ENCODE data around the gene SLC7A5. TPM values are rescaled to one million over a fixed set of nuclear protein-coding genes. Genes with fewer than 3 reads are reported as not detected.

Gene SLC7A5
- total and polyA plus RNA-seq, 2 of the 13 experiments (the other 11 are each of a cell fraction or from before 2014, with no cell fraction given), result 79.6 to 155 TPM

DNA sequence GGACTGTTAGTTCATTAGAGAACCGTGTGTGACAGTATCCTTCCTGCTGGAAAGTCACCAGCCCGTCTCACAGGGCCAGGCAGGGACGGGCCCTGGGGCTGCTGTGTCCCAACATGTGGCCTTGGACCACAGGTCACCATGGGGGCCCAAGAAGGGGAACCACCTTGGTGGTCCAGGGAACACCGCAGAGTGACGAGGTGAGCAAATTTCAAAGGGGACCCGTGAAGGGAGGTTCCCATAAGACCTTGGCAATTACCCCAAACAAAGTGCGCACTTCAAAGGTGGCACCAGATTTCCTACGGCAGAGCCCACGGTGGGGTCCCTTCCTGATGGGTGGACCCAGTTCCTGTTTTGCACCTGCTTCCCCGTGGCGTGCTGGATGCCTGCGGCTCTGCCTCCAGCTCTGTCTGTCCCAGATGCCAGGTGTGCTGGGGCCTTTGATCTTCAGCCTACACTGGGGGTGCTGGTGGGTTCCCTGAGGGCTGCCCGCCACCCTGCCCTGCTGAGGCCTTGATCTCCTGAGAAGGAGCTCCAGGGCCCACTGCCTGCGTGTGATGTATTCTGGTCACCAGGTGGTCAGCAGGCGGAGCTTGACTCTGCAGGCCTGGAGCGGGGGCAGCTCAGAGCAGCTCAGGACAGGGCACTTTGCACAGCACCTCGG, 27.0 kb downstream of the SLC7A5 start (continued):
- TF ChIP-seq, protein P1, sequence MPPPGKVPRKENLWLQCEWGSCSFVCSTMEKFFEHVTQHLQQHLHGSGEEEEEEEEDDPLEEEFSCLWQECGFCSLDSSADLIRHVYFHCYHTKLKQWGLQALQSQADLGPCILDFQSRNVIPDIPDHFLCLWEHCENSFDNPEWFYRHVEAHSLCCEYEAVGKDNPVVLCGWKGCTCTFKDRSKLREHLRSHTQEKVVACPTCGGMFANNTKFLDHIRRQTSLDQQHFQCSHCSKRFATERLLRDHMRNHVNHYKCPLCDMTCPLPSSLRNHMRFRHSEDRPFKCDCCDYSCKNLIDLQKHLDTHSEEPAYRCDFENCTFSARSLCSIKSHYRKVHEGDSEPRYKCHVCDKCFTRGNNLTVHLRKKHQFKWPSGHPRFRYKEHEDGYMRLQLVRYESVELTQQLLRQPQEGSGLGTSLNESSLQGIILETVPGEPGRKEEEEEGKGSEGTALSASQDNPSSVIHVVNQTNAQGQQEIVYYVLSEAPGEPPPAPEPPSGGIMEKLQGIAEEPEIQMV (CRISPR knock-in tag; IDR thresholded peaks at IDR 0.05; ENCODE audit: low read depth), result no peak
- no peak for TF ChIP-seq ELF3 (CRISPR knock-in tag; IDR thresholded peaks at IDR 0.05)
- no peak for TF ChIP-seq PTBP1 (IDR thresholded peaks at IDR 0.05; ENCODE audit: low read depth, low read length, poor library complexity, severe bottlenecking)
- TF ChIP-seq, protein P2, sequence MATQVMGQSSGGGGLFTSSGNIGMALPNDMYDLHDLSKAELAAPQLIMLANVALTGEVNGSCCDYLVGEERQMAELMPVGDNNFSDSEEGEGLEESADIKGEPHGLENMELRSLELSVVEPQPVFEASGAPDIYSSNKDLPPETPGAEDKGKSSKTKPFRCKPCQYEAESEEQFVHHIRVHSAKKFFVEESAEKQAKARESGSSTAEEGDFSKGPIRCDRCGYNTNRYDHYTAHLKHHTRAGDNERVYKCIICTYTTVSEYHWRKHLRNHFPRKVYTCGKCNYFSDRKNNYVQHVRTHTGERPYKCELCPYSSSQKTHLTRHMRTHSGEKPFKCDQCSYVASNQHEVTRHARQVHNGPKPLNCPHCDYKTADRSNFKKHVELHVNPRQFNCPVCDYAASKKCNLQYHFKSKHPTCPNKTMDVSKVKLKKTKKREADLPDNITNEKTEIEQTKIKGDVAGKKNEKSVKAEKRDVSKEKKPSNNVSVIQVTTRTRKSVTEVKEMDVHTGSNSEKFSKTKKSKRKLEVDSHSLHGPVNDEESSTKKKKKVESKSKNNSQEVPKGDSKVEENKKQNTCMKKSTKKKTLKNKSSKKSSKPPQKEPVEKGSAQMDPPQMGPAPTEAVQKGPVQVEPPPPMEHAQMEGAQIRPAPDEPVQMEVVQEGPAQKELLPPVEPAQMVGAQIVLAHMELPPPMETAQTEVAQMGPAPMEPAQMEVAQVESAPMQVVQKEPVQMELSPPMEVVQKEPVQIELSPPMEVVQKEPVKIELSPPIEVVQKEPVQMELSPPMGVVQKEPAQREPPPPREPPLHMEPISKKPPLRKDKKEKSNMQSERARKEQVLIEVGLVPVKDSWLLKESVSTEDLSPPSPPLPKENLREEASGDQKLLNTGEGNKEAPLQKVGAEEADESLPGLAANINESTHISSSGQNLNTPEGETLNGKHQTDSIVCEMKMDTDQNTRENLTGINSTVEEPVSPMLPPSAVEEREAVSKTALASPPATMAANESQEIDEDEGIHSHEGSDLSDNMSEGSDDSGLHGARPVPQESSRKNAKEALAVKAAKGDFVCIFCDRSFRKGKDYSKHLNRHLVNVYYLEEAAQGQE (IDR thresholded peaks at IDR 0.05; ENCODE audit: borderline replicate concordance in 1 of 2, low read depth in 1 of 2, low read length in 2 of 2), result no peak
- no peak; the same call in 1 of the 2 replicates for TF ChIP-seq ZBTB20 (CRISPR knock-in tag; IDR thresholded peaks at IDR 0.05; ENCODE audit: borderline replicate concordance, low read depth)
- TF ChIP-seq, protein P3, sequence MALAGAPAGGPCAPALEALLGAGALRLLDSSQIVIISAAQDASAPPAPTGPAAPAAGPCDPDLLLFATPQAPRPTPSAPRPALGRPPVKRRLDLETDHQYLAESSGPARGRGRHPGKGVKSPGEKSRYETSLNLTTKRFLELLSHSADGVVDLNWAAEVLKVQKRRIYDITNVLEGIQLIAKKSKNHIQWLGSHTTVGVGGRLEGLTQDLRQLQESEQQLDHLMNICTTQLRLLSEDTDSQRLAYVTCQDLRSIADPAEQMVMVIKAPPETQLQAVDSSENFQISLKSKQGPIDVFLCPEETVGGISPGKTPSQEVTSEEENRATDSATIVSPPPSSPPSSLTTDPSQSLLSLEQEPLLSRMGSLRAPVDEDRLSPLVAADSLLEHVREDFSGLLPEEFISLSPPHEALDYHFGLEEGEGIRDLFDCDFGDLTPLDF (CRISPR knock-in tag; IDR thresholded peaks at IDR 0.05), result no peak
- TF ChIP-seq SMC3 (IDR thresholded peaks at IDR 0.05; ENCODE audit: low read length), result no peak
- no peak for TF ChIP-seq ZNF230 (CRISPR knock-in tag; IDR thresholded peaks at IDR 0.05)
- TF ChIP-seq ZNF747 (CRISPR knock-in tag; IDR thresholded peaks at IDR 0.05; ENCODE audit: borderline replicate concordance), result peak; percentile 20; the same call in 1 of the 2 replicates
- TF ChIP-seq, protein P4, sequence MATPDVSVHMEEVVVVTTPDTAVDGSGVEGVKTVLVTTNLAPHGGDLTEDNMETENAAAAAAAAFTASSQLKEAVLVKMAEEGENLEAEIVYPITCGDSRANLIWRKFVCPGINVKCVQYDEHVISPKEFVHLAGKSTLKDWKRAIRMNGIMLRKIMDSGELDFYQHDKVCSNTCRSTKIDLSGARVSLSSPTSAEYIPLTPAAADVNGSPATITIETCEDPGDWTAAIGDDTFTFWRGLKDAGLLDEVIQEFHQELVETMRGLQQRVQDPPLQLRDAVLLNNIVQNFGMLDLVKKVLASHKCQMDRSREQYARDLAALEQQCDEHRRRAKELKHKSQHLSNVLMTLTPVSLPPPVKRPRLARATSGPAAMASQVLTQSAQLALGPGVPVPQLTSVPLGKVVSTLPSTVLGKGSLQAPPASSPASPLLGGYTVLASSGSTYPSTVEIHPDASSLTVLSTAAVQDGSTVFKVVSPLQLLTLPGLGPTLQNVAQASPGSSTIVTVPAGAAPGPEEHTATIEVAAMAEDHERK (CRISPR knock-in tag; IDR thresholded peaks at IDR 0.05; ENCODE audit: low read depth), result no peak
- TF ChIP-seq ERF (CRISPR knock-in tag; IDR thresholded peaks at IDR 0.05), result no peak; the same call in 1 of the 2 replicates
- TF ChIP-seq, protein P5, sequence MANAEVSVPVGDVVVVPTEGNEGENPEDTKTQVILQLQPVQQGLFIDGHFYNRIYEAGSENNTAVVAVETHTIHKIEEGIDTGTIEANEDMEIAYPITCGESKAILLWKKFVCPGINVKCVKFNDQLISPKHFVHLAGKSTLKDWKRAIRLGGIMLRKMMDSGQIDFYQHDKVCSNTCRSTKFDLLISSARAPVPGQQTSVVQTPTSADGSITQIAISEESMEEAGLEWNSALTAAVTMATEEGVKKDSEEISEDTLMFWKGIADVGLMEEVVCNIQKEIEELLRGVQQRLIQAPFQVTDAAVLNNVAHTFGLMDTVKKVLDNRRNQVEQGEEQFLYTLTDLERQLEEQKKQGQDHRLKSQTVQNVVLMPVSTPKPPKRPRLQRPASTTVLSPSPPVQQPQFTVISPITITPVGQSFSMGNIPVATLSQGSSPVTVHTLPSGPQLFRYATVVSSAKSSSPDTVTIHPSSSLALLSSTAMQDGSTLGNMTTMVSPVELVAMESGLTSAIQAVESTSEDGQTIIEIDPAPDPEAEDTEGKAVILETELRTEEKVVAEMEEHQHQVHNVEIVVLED (CRISPR knock-in tag; IDR thresholded peaks at IDR 0.05; ENCODE audit: borderline replicate concordance), result 0 out of 2 replicates have a peak, but pooled peaks have one; percentile 46
- no peak for TF ChIP-seq IKZF1 (IDR thresholded peaks at IDR 0.05)
- no peak for TF ChIP-seq SOX5 (CRISPR knock-in tag; IDR thresholded peaks at IDR 0.05; ENCODE audit: borderline replicate concordance)
- TF ChIP-seq, protein P6, sequence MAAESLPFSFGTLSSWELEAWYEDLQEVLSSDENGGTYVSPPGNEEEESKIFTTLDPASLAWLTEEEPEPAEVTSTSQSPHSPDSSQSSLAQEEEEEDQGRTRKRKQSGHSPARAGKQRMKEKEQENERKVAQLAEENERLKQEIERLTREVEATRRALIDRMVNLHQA (CRISPR knock-in tag; IDR thresholded peaks at IDR 0.05), result no peak
- TF ChIP-seq, protein P7, sequence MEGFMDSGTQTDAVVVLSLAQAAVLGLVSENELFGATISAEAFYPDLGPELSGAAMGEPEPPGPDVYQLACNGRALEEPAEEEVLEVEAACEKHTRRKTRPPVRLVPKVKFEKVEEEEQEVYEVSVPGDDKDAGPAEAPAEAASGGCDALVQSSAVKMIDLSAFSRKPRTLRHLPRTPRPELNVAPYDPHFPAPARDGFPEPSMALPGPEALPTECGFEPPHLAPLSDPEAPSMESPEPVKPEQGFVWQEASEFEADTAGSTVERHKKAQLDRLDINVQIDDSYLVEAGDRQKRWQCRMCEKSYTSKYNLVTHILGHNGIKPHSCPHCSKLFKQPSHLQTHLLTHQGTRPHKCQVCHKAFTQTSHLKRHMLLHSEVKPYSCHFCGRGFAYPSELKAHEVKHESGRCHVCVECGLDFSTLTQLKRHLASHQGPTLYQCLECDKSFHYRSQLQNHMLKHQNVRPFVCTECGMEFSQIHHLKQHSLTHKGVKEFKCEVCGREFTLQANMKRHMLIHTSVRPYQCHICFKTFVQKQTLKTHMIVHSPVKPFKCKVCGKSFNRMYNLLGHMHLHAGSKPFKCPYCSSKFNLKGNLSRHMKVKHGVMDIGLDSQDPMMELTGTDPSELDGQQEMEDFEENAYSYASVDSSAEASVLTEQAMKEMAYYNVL (CRISPR knock-in tag; IDR thresholded peaks at IDR 0.05; ENCODE audit: borderline replicate concordance), result peak; percentile 35; the same call in 1 of the 2 replicates
